B cell (primary cell): ENCODE data around the gene RBKS. TPM values are rescaled to one million over a fixed set of nuclear protein-coding genes. Genes with fewer than 3 reads are reported as not detected.

Experiments used
- ATAC-seq: fragments of 200-7000 bp; cut with Tn5 transposase; one replicate; pipeline ENCODE4 v1.10.0; 2021; ENCODE audit warnings: low read depth, mild to moderate bottlenecking, moderate number of reproducible peaks, moderate library complexity
- CTCF ChIA-PET: fragments of 350-600 bp; sonication (Branson Sonifier 250); formaldehyde crosslinking; loops from one replicate; lab custom pipeline; 2021; ENCODE audit warnings: antibody characterized with exemption, inconsistent platforms; lab: Charles Lee
- POLR2A ChIA-PET: fragments of 350-600 bp; sonication (Branson Sonifier 250); formaldehyde crosslinking; loops from one replicate; lab custom pipeline; 2021; ENCODE audit warnings: antibody characterized with exemption; lab: Charles Lee
- DNase-seq: peaks from one replicate; pipeline ENCODE4 v3.0.0; 2013
- H2AFZ ChIP-seq: 2 replicates; pipeline ENCODE4 v1.6.1; 2012; ENCODE audit warnings: mild to moderate bottlenecking, low read depth, low read length; ENCODE audit not compliant: insufficient read depth, poor library complexity, severe bottlenecking
- H3K27ac ChIP-seq, 2 donors: 1 replicate in 1 of 2; 2 replicates in 1 of 2; pipeline ENCODE4 v1.5.1; 2012 to 2013; ENCODE audit warnings: low read length in 2 of 2, mild to moderate bottlenecking in 2 of 2, moderate library complexity in 1 of 2
- H3K27me3 ChIP-seq, 4 experiments: fragments of 200-600 bp in 1 of 4; sonication (generic) in 1 of 4; replicated peaks in 1 of 4; 1 replicate in 2 of 4; 2 replicates in 2 of 4; pipeline versions ENCODE4 v1.6.1 to v1.7.0; 2013 to 2016; ENCODE audit warnings: low read length in 3 of 4, mild to moderate bottlenecking in 2 of 4, mixed read lengths in 1 of 4, moderate library complexity in 1 of 4; ENCODE audit not compliant: insufficient read depth in 4 of 4, control insufficient read depth in 3 of 4; ENCODE audit errors: control extremely low read depth in 1 of 4
- H3K36me3 ChIP-seq, 2 experiments: replicated peaks in 1 of 2; 1 replicate in 1 of 2; 2 replicates in 1 of 2; pipeline versions ENCODE4 v1.6.1 to v1.7.1; 2013; ENCODE audit warnings: low read length in 1 of 2; ENCODE audit not compliant: insufficient read depth in 2 of 2, control insufficient read depth in 1 of 2; ENCODE audit errors: control extremely low read depth in 1 of 2, extremely low read depth in 1 of 2
- H3K4me1 ChIP-seq, 2 donors: fragments of 200-600 bp in 1 of 2; sonication (generic) in 1 of 2; 1 replicate in 1 of 2; 2 replicates in 1 of 2; pipeline versions ENCODE4 v1.5.1 to v1.6.1; 2013 to 2017; ENCODE audit warnings: low read length in 2 of 2; ENCODE audit not compliant: control insufficient read depth in 2 of 2, insufficient read depth in 2 of 2
- H3K4me2 ChIP-seq: replicated peaks from 2 replicates; pipeline ENCODE3; 2012; ENCODE audit warnings: mild to moderate bottlenecking, low read depth, low read length; ENCODE audit not compliant: poor library complexity, severe bottlenecking
- H3K4me3 ChIP-seq, 5 experiments: fragments of 200-600 bp in 1 of 5; sonication (generic) in 1 of 5; 1 replicate in 3 of 5; 2 replicates in 2 of 5; pipeline versions ENCODE4 v1.5.1 to v1.7.0; 2011 to 2016; ENCODE audit warnings: low read length in 4 of 5, mild to moderate bottlenecking in 4 of 5, low read depth in 2 of 5, control low read depth in 1 of 5, moderate library complexity in 1 of 5; ENCODE audit not compliant: insufficient read depth in 1 of 5; ENCODE audit errors: control extremely low read depth in 1 of 5, extremely low read depth in 1 of 5
- H3K79me2 ChIP-seq: fragments of 200-600 bp; sonication (generic); one replicate; pipeline ENCODE4 v1.6.0; 2016; ENCODE audit warnings: low read length; ENCODE audit not compliant: control insufficient read depth, insufficient read depth
- H3K9ac ChIP-seq: fragments of 200-600 bp; sonication (generic); 2 replicates; pipeline ENCODE4 v1.6.1; 2017; ENCODE audit warnings: mild to moderate bottlenecking, low read length, moderate library complexity
- H3K9me3 ChIP-seq, 3 donors: one replicate each; pipeline versions ENCODE4 v1.6.1 to v1.7.1; 2013; ENCODE audit warnings: low read length in 2 of 3; ENCODE audit not compliant: control insufficient read depth in 2 of 3, insufficient read depth in 1 of 3; ENCODE audit errors: control extremely low read depth in 1 of 3
- H4K20me1 ChIP-seq: 2 replicates; pipeline ENCODE4 v1.6.0; 2012; ENCODE audit warnings: mild to moderate bottlenecking, low read length; ENCODE audit not compliant: insufficient read depth, control insufficient read depth, poor library complexity, severe bottlenecking
- H3K27ac Mint-ChIP-seq: one replicate; pipeline ENCODE4 v1.8.0; 2021; ENCODE audit warnings: mixed read lengths
- H3K27me3 Mint-ChIP-seq: one replicate; pipeline ENCODE4 v1.8.0; 2021; ENCODE audit warnings: mixed read lengths
- H3K4me1 Mint-ChIP-seq: one replicate; pipeline ENCODE4 v1.8.0; 2021; ENCODE audit warnings: mixed read lengths
- H3K4me3 Mint-ChIP-seq: one replicate; pipeline ENCODE4 v1.8.0; 2021; ENCODE audit warnings: mixed read lengths
- H3K9me3 Mint-ChIP-seq: one replicate; pipeline ENCODE4 v1.8.0; 2022; ENCODE audit warnings: mixed read lengths; ENCODE audit not compliant: insufficient read depth
- EZH2 ChIP-seq: IDR thresholded peaks from 2 replicates; pipeline ENCODE4 v1.6.1; 2012; ENCODE audit warnings: borderline replicate concordance, low read depth, mild to moderate bottlenecking, moderate library complexity, low read length; ENCODE audit not compliant: insufficient read depth, poor library complexity, severe bottlenecking
- WGBS: methylation state at CpG from one replicate; pipeline ENCODE4 v1.1.5; 2013; ENCODE audit warnings: missing lambda C conversion rate; ENCODE audit not compliant: insufficient coverage; 5-methylcytosine and 5-hydroxymethylcytosine counted together
- intact Hi-C: fragments of 100-400 bp; cut with micrococcal nuclease; formaldehyde crosslinking; loops from one replicate; pipeline ENCODE4 v1.10.0; 2022
- polyA plus RNA-seq: library from polyadenylated mRNA; depleted of rRNA; stranded (reverse); fragments of >200 nt; gene quantifications from 2 replicates; pipeline ENCODE4 v1.2.3, GENCODE V29; 2012
- total RNA-seq, 2 donors: library from RNA; stranded (reverse); fragments of 120-200 nt in 1 of 2; gene quantifications; 1 replicate in 1 of 2; 2 replicates in 1 of 2; pipeline versions ENCODE4 v1.2.3 to v1.2.4, GENCODE V29; 2013 to 2022
- TF ChIP-seq, protein P1 (sequence below): fragments of 200-600 bp; IDR thresholded peaks from one replicate; pipeline ENCODE4 v1.8.0; 2022; ENCODE audit warnings: antibody characterized with exemption, mild to moderate bottlenecking

RBKS gene
- total and polyA plus RNA-seq, 2 donors (not counting 1 experiment from before 2014, with no cell fraction given), result 6.4 to 9.2 TPM

DNA sequence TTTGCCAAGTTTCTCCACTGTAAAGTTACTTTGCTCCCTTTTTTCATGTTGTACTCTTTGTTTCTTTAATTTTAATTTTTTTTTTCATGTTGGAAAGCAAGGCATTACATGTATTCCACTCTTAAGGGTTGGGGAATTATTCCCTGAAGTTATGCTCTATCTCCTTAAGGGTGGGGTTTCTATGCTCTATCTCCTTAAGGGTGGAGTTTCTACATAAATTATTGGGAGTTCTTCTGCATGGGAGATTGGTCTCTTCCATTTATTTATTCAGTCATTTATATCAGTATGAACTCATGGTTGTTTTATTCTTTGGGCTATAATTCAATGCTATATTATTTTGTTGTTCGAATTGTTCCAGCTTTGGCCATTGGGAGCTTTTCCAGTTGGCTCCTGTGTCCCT is 107.5 kb downstream of the RBKS start:
- no peak overlapping the region for H3K27ac Mint-ChIP-seq
- no peaks in the 10 kb centered on the region for H3K9me3 Mint-ChIP-seq
- DNase-seq (no peak), ATAC-seq (no peak)
- H3K27me3 Mint-ChIP-seq, result no peaks in the 10 kb centered on the region
- H4K20me1 ChIP-seq, result peaks cover 4% of the 10 kb centered on the region
- H3K27ac ChIP-seq, result no peak overlapping the region
- 80% methylated on average over 1 of the region's 1 CpG for WGBS
- H3K4me1 ChIP-seq, result no peaks in the 10 kb centered on the region
- no peak overlapping the region for H3K4me2 ChIP-seq
- no peaks in the 10 kb centered on the region for H3K9me3 ChIP-seq
- intact Hi-C loops, result no loop called here
- ChIA-PET CTCF (no interaction called here), POLR2A (interaction anchor here (0.7 kb wide), 1 partner anchor 239 kb away, joined by 3 read pairs; no protein-coding TSS in a partner anchor)
- H3K36me3 ChIP-seq, result peaks cover 6 to 8% of the 10 kb centered on the region in 2 experiments
- H3K4me3 ChIP-seq, result no peak overlapping the region
- H3K79me2 ChIP-seq, result peaks cover 14% of the 10 kb centered on the region
- TF ChIP-seq EZH2, result no peak
- TF ChIP-seq, protein P1, sequence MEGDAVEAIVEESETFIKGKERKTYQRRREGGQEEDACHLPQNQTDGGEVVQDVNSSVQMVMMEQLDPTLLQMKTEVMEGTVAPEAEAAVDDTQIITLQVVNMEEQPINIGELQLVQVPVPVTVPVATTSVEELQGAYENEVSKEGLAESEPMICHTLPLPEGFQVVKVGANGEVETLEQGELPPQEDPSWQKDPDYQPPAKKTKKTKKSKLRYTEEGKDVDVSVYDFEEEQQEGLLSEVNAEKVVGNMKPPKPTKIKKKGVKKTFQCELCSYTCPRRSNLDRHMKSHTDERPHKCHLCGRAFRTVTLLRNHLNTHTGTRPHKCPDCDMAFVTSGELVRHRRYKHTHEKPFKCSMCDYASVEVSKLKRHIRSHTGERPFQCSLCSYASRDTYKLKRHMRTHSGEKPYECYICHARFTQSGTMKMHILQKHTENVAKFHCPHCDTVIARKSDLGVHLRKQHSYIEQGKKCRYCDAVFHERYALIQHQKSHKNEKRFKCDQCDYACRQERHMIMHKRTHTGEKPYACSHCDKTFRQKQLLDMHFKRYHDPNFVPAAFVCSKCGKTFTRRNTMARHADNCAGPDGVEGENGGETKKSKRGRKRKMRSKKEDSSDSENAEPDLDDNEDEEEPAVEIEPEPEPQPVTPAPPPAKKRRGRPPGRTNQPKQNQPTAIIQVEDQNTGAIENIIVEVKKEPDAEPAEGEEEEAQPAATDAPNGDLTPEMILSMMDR, result no peak
- H3K27me3 ChIP-seq, result no peaks in the 10 kb centered on the region
- no peak overlapping the region for H3K9ac ChIP-seq
- no peak overlapping the region for H2AFZ ChIP-seq
- H3K4me1 Mint-ChIP-seq, result peaks cover 5% of the 10 kb centered on the region
- H3K4me3 Mint-ChIP-seq, result no peak overlapping the region

DNA sequence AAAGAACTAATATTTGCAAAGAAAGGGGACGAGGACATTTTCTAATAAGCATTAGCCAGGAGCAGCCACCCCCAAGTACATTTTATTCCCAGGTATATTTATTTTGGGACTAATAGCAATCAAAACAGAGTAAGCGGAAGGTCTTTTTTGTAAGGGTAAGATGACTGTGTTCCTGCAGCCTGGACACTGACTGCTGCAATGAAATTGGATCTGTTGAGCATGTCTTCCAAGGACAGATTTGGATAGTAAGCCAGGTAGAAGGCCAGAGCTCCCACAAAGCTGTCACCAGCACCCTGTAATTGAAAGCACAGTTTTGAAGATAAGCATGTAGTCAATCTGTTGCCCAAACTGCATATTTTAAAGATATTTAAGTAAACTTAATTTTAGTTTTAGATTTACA is 108.7 kb downstream of the RBKS start:
- intact Hi-C loops, result no loop called here
- Mint-ChIP-seq H3K27me3 (no peaks in the 10 kb centered on the region), H3K9me3 (no peaks in the 10 kb centered on the region), H3K4me3 (no peak overlapping the region), H3K4me1 (peaks cover 8% of the 10 kb centered on the region), H3K27ac (no peak overlapping the region)
- Histone ChIP-seq H2AFZ (no peak overlapping the region), H3K4me1 (no peaks in the 10 kb centered on the region), H3K4me3 (no peak overlapping the region), H3K9ac (no peak overlapping the region), H4K20me1 (peaks cover 4% of the 10 kb centered on the region), H3K4me2 (no peak overlapping the region), H3K79me2 (peaks cover 14% of the 10 kb centered on the region), H3K27ac (no peak overlapping the region), H3K36me3 (peaks cover 6 to 8% of the 10 kb centered on the region in 2 experiments), H3K27me3 (no peaks in the 10 kb centered on the region), H3K9me3 (no peaks in the 10 kb centered on the region)
- 100% methylated on average over 1 of the region's 2 CpGs for WGBS
- POLR2A ChIA-PET, result no interaction called here
- CTCF ChIA-PET, result no interaction called here
- no peak for ATAC-seq
- DNase-seq, result no peak
- TF ChIP-seq EZH2, result no peak
- TF ChIP-seq, protein P1, result no peak
